Measurements from ENCODE around the gene DHRSX.
"Not testable (repeated sequence)": the region's sequence is repeated elsewhere in the genome, so short reads cannot be mapped to it uniquely, and the experiment has no call there.

The DHRSX gene

DNA sequence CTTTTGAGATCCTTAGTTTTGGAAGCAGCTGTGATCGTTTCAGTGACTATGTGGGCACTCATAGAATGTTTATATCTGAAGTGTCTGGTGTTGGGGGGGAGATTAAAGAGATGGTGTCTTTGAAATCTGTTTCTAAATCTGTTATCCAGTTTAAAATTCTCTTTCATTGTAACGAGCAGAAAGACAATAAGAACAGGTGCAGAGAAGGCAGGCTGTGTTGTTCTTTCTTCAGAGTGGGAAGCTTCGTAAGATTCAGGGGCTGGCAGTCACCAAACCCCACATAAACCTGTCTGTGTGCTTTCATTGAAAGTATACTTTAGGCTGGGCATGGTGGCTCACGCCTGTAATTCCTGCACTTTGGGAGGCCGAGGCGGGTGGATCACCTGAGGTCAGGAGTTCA is 16.3 kb upstream of the DHRSX start:
- DNase-seq = no peak

DNA sequence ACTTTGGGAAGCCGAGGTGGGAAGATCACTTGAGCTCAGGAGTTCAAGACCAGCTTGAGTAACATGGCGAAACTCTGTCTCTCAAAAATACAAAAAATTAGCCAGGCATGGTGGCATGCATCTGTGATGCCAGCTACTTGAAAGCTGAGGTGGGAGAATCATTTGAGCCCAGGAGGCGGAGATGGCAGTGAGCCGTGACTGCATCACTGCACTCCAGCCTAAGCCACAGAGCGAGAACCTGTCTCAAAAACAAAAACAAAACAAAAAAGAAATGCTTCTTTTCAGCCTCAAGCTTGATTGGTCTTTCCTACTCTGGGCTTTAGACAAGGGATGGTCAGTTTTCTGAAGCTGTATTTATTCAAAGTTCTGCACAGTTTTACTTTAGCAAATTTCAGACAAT is 15.8 kb upstream of the DHRSX start:
- no peak for DNase-seq

DNA sequence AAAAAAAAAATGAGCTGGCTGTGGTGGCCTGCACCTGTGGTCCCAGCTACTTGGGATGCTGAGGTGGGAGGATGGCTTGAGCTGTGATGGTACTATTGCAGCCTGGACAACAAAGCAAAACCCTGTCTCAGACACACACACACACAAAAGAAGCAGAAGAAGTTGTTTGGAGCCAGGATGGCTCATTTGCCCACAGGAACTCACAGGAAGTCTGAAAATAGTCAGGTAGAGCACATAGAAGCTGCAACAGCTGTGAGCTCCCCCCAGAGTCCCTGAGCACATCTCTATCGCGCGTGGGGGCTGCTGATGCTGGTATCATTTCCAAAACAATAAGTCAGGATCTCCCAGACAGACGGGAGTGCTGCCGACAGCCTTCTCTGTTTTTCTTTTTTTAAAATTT is 13.4 kb upstream of the DHRSX start:
- DNase-seq = no peak

DNA sequence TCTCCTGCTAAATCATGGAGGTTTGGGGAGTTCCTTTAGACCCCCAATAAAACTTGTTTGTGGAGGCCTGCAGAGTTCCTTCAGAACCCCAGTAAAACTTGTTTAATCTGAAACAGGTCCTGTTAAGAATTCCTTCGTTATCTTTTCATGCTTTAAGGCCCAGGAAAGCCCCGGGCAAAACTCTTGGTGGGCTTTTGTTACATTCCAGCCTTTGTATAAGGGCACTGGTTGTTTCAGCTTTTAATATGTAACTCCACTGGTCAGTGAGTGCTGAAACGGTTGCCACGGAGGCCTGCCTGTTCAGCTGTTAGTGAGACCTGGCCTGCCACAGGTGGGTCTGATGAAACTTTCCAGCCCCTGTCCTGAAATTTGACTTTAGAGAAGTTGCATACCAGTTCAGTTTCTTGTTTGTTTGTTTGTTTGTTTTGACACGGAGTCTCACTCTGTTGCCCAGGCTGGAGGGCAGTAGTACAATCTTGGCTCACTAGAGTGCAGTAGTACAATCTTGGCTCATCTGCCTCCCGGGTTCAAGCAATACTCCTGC is 12.4 kb upstream of the DHRSX start:
- no peak for DNase-seq

DNA sequence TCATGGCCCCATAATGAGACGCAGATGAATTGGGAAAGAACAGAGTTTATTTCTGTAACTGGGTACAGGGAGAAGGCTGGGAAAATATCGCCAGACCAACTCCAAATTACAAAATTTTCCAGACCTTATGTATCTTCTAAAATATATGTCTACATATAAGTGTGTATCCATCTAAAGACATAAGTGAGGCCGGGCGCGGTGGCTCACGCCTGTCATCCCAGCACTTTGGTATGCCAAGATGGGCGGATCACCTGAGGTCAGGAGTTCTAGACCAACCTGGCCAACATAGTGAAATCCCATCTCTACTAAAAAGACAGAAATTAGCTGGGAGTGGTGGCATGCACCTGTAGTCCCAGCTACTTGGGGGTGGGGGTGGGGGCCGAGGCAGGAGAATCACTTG is 11.7 kb upstream of the DHRSX start:
- no peak for DNase-seq

DNA sequence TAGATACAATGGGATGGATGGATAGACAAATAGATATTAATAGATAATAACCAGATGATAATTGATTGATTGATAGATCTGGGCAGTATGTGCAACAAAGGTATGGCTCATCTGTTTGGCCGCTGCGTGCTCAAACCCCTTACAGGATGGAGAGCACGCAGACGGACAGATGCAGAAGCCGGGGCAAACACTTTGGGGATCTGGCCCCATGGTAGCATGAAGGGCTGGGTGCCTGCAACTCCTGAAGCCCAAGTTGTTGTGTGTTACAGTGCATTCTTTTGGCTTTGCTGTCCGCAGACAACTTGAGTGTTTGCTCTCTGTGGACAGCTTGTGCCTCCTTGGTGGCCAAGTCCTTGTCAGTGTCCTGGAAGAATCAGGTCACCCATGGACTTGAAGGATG is 10.6 kb upstream of the DHRSX start:
- DNase-seq = no peak

DNA sequence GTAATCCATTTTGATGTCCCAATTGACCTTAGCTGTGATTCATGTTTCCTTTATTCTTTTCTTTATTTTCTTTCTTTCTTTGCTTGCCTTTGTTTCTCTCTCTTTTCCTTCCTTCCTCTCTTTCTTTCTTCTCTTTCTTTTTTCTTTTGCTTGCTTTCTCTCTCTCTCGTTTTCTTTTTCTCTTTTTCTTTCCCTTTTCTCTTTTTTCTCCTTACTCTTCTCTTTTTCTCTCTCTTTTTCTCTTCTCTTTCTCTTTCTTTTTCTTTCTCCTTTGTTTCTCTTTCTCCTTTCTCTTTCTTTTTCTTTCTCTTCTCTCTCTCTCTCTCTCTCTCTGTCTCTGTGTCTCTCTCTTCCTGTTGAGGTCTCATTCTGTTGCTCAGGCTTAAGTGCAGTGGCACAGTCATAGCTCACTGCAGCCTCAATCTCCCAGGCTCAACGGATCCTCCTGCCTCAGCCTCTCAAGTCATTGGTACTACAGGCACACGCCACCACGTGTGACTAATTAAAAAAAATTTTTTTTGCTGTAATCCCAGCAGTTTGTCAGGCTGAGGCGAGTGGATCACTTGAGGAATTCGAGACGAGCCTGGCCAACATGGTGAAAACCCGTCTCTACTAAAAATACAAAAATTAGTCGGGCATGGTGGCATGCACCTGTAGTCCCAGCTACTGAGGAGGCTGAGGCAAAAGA is 8.0 kb upstream of the DHRSX start:
- no peak for DNase-seq

DNA sequence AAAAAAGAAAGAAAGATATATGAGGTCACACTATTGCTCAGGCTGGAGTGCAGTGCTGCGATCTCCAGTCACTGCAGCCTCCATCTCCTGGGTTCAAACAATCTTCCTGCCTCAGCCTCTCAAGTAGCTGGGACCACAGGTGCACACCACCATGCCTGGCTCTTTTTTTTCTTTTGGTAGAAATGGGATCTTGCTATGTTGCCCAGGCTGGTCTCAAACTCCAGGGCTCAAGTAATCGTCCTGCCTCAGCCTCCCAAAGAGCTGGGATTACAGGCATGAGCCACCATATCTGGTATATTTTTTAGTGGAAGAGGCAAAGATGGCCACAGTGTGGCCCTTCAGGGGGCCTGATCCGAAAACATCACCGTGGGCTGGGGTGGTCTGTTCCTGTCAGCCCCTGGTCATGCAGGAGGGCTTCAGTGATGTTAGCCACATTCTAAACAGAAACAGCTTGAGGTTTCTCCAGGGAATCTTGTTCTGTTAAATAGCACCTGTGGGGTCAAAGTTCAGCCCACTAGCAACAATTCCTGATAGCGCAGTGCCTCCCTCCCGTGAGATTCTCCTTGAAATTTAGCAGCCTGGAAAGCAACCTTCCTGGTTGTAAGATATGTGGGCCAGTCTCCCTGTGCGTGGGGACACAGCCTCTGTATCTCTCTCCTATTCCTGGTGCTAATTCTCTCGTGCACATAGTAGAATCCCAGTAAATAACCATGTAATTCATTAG is 7.3 kb upstream of the DHRSX start:
- DNase-seq = no peak

DNA sequence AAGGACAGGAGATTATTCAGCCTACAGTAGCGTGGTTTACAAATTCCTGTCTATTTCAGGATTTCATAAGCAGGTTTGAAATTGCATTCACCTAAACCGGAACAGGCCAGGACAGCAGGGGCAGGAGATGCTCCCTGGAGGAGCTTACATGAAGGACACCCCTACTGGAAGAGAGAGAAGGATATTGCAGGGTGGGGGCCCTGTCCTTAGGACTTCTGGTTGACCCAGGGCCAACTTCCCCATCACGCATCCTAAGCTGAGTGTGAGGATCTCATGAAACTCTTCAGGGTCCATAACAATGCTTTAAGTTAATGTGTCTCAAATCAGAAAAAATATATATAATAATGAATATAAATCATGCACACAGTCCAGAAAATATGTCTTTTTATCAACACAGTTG is 6.4 kb upstream of the DHRSX start:
- no peak for DNase-seq

DNA sequence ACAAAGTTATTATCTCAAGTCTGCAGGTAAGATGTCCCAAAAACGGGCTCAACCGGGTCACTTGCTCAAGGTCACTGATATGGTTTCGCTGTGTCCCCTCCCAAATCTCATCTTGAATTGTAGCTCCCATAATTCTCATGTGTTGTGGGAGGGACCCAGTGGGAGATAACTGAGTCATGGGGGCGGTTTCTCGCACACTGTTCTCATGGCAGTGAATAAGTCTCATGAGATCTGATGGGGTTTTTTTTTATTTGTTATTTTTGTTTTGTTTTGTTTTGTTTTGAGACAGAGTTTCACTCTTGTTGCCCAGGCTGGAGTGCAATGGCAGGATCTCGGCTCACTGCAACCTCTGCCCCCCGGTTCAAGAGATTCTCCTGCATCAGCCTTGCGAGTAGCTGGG is 4.6 kb upstream of the DHRSX start:
- not testable (repeated sequence) for DNase-seq

DNA sequence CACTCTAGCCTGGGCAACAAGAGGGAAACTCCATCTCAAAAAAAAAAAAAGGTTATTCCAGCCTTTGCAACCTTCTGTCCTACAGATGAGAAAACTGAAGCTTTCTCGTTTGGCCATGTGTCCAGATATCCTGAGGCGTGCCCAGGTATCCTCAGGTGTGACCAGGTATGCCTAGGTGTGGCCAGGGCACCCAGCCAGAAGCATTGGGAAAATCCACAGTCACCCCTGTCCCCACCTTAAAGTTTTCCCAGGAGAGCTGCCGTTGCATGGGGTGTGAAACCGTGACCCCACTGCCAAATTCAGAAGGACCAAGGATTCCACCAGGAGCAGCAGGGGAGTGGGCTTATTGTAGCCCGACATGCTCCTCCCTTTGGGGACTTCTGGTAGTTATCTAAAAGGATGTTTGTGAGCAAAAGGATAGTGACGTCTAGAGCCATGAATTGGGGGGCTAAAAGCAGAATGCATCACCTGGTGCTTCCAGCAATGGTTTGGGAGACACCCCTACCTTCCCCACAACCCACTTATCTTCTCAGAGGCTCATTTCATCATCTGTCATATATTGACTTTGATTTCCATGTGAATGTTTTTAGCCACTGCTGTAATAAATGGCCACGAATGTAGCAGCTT is 4.0 kb upstream of the DHRSX start:
- no peak for DNase-seq

DNA sequence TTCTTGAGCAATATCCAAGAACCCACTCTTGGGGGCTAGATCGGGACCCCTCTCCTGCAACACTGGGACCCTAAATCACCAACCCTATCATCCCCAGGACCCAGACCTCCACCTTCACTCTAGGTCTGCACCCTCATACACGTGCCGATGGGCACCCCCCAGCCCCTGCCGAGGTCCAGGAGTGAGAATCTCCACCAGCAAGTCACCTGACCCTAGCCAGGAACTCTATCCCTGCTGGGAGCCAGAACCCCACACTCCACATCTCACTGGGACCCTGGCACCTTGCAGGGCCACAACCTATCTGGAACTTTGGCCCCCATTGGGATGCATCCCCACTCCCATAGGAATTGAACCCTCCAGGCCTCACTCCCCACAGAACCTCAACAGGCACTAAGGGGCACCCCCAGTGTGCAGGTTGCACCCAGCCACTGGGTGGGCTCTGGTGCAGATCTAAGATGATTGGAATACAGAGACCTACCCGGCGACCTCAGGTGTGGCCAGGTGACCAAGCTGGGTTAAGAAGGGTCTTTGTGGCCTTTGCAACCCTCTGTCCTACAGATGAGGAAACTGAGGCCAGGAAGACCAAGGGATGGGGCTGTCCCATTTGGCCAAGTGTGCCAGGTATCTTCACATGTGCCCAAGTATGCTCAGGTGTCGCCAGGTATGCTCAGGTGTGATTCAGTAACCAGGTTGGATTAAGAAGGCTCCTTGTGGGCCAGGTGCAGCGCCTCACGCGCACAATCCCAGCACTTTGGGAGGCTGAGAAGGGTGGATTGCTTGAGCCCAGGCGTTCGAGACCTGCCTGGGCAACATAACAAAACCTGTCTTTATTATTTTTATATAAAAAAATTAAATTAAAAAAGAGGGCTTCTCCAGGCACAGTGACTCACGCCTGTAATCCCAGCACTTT is 3.1 kb upstream of the DHRSX start:
- no peak for DNase-seq

DNA sequence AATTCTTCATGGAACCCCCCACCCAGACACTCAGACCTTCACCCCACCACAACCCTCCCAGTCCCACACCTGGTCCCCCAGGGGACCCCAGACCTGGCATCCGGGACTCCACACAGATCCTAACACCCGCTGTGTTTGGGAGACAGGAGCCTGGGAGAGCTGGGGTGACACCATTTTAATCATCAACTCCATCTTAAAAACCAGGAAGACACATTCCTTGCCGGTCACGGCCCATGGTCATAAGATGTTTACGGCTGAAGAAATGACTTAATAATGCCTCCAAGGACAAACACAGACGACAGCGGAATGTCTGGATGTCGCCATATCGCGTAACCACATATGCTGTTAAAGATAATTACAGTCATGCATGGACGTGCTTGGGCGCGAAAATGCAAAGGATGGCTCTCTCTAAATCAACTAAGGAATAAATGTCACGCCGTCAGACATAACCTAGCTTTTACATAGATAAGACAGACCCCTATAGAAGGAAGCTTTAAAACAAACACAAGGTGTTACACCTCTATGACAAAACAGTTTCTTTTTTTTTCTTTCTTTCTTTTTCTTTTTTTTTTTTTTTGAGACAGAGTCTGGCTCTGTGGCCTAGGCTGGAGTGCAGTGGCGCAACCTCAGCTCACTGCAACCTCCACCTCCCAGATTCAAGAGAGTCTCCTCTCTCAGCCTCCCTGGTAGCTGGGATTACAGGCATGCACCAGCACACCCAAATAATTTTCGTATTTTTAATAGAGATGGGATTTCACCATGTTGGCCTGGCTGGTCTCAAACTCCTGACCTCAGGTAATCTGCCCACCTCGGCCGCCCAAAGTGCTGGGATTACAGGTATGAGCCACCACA is 2.1 kb upstream of the DHRSX start:
- DNase-seq = no peak

DNA sequence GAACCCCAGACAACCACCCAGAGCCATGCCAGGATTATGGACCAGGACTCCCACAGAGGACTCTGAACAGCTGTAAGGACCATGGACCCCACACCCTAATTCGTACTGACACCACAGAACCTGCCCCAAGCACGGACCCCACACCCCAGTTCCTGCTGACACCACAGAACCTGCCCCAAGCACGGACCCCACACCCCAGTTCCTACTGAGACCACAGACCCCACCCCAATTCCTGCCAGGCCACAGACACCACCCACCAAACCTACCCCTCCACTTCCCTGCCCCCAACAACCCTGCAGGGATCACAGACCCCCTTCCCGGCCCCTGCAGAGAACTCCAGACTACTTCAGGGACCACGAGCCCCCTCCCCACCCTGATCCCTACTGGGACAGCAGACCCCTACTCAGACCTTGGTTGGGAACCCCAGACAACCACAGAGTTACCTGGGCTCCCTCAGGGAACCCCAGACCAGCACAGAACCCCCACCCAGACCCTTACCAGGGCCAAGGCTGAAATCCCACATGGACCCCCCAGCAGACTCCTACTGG is 1.4 kb upstream of the DHRSX start:
- DNase-seq = no peak

DNA sequence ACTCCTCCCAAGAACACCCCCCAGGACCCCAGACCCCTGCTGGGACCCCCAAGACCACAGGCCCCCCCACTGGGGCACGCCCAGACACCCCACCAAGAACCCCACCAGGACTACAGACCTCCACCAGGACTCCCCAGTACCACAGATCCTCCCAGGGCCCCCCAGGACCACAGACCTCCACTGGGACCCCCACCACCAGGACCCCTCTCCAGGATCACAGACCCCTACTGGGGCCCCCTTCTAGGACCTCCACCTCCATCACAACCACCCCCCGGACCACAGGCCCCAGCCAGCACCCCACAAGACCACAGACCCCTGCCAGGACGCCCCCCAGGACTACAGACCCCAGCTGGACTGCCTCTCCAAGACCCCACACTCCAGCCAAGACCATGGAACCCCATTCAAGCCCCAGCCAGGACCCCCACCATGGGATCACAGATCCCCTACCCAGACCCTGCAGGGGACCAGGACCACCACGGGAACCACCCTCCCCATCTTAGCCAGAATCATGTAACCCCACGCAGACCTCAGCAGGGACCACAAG is 855 bp upstream of the DHRSX start:
- DNase-seq = no peak

DNA sequence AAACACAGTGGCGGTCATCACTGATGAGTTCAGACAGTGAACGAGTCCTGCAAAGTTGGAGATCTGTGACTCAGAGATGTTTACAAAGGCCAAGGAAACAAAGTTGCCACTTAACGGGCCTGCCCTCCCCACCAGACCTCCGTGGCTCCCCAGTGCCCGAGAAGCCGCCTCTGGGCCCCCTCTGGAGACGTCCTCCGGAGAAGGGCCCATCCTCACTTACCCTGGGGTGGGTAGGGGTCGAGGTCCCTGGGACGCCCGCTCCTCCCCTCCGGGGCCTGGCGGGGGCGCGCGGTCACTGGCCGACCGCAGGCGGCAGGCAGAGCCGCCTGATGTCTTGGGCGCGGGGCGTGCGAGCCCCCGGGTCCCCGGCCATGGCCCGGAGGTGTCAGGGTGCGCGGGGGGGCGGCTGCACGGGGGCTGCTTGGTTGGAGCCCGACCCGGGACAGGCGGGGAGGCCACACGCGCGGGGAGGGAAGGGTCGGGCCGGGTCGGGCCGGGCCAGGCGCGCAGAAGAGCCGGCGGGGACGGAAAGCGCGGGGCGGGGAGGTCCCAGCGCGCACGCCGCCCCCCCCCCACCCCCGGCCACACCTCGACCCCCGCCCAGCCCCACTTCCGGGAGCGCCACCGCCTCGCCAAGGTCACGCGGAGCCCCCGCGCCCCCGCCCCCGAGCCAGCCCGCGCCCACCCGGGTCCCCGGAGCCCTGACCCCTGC is 529 bp downstream of the DHRSX start:
- DNase-seq = peak; percentile 46

DNA sequence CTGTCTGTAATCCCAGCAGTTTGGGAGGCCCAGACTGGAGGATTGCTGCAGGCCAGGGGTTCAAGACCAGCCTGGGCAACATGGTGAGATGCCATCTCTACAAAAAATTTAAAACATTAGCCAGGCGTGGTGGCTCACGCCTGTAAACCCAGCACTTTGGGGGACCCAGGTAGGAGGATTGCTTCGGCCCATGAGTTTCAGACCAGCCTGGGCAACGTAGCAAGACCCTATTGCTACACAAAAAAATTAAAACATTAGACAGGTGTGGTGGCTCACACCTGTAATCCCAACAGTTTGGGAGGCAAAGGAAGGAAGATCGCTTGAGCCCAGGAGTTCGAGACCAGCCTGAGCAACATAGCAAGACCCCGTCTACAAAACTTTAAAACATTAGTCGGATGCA is 1.3 kb downstream of the DHRSX start:
- no peak for DNase-seq

DNA sequence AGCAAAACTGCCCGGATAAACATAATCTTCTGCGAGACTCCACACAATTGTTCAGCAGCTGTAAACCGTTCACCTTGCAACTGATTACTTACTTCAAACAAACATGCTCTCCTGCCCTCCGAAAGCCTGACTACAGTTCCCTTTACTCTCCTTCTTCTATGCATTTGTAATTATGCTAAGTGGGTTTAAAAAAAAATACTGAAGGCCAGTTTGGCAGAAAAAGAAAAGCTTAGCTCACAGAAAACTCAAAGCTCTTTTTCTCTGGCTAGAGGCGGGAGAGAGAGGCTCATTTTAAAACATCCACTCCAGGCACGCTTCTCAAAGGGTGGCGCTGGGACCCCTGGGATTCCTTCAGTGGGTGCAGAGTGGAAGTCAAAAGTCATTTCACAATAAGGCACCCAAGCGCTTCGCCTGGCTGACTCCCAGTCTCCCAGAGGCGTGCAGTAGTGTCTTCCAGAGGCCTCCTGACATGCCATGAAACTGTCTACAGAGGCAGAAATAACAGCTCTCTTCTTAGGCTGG is 1.9 kb downstream of the DHRSX start:
- no peak for DNase-seq

DNA sequence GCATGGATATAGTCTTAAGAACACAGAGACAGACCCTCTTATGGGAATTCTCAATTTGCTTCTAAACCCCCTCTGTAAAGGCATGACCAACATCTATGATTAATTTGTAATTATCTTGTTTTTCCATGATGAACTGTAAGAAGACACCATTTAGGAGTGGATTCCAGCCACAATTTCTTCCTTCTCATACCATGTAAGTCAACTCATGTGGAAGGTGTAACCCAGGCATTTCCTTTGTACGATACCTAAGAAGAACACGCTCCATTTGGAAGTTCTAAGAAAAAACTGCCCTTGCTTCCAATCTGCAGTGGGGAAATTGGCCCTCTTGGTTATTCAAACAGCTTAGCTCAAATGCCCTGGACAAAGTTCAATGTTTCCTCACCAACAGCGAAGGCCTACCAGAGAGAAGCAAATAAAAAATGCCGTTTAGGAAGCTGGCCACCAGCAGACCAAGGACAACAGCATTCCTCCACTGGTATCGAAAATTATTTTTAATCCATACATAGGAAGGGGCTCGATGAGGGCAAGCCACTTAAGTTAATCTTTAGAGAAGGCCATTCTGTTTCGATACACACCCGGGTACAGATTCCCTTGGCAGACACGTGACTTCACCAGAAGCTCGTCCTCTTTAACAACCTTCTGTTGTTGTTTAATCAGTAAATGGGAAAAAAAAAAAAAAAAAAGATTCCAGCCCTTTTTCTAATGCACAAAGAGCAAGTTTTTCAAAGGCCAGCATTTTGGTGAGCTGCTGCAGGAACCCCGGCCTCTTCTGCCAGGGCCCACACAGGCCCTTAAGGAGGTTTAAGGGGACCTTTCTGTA is 2.6 kb downstream of the DHRSX start:
- no peak for DNase-seq

DNA sequence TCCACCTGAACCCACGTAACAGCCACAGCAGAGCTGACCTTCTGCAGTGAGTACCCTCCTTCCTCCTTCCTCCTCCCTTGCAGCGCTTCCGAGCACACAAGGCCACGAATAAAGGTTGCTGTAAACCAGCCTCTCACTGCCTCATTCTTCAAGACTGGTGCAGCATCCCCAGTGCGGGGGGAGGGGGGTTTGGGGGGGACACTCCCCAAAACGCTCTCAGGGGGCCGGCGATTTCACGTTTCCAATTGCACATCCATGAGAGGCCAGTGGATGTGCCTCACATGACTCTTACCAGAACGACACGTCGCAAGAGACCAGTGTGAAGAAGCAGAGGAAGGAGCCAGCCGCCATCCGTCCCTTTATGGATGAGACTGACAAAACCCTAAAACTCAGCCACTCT is 5.2 kb downstream of the DHRSX start:
- no peak for DNase-seq

All from activated CD8-positive, alpha-beta memory T cell treated with anti-CD3 and anti-CD28 coated beads, Interleukin-2, amount 50 U/mL, for 4 hours (primary cell).